OCI-LY7 (cell line): ENCODE measurements around the gene RIMBP2. TPM values are rescaled to one million over a fixed set of nuclear protein-coding genes. Genes with fewer than 3 reads are reported as not detected.

Source experiments
- BruUV-seq: library from RNA; stranded (reverse); fragments of 400-500 nt; replicated peaks from 2 replicates; lab custom pipeline; 2021; lab: Mats Ljungman, UMichigan
- CTCF ChIA-PET: fragments of 300-600 bp; sonication (Branson Sonifier 250); formaldehyde crosslinking; loops from one replicate; lab custom pipeline; 2022; ENCODE audit warnings: antibody characterized with exemption; ENCODE audit not compliant: unreplicated experiment; lab: Charles Lee
- POLR2A ChIA-PET: fragments of 300-600 bp; sonication (Branson Sonifier 250); formaldehyde crosslinking; loops from one replicate; lab custom pipeline; 2022; ENCODE audit warnings: antibody characterized with exemption; lab: Charles Lee
- DNase-seq: peaks from one replicate; pipeline ENCODE4 v3.0.0-alpha.2; 2015; ENCODE audit warnings: low spot score
- H2AFZ ChIP-seq: fragments of 200-600 bp; sonication (generic), shearing (Covaris generic); 2 replicates; pipeline ENCODE4 v1.6.1; 2014; ENCODE audit warnings: mild to moderate bottlenecking, antibody characterized with exemption, low read length, moderate library complexity
- H3K27ac ChIP-seq: fragments of 200-600 bp; sonication (generic); 2 replicates; pipeline ENCODE4 v1.5.1; 2014; ENCODE audit warnings: mixed run types, low read depth, mild to moderate bottlenecking, moderate library complexity, low read length, inconsistent platforms; ENCODE audit not compliant: poor library complexity, severe bottlenecking
- H3K36me3 ChIP-seq: fragments of 200-600 bp; sonication (generic); 2 replicates; pipeline ENCODE4 v1.6.1; 2014; ENCODE audit warnings: mild to moderate bottlenecking, antibody characterized with exemption, low read length, moderate library complexity, mixed read lengths; ENCODE audit not compliant: insufficient read depth
- H3K4me1 ChIP-seq: fragments of 200-600 bp; sonication (generic); 2 replicates; pipeline ENCODE4 v1.5.1; 2014; ENCODE audit warnings: mild to moderate bottlenecking, low read length; ENCODE audit not compliant: insufficient read depth, poor library complexity, severe bottlenecking
- H3K4me2 ChIP-seq: fragments of 200-600 bp; sonication (generic); 2 replicates; pipeline ENCODE4 v1.6.1; 2014; ENCODE audit warnings: mild to moderate bottlenecking, low read length
- H3K4me3 ChIP-seq: fragments of 200-600 bp; sonication (generic); 2 replicates; pipeline ENCODE4 v1.5.1; 2014; ENCODE audit warnings: mild to moderate bottlenecking, low read depth, low read length; ENCODE audit not compliant: poor library complexity, severe bottlenecking
- H3K79me2 ChIP-seq: fragments of 200-600 bp; sonication (generic); 2 replicates; pipeline ENCODE4 v1.6.1; 2016; ENCODE audit warnings: low read depth, mild to moderate bottlenecking, low read length, moderate library complexity, mixed read lengths; ENCODE audit not compliant: insufficient read depth
- H3K9me2 ChIP-seq: fragments of 200-600 bp; sonication (generic); 2 replicates; pipeline ENCODE4 v1.6.1; 2016; ENCODE audit warnings: mild to moderate bottlenecking, low read length, mixed read lengths; ENCODE audit not compliant: insufficient read depth
- H3K9me3 ChIP-seq: fragments of 200-600 bp; sonication (generic); 2 replicates; pipeline ENCODE4 v1.6.1; 2014; ENCODE audit warnings: mild to moderate bottlenecking, mixed run types, low read length, mixed read lengths
- H4K20me1 ChIP-seq: fragments of 200-600 bp; sonication (generic); 2 replicates; pipeline ENCODE4 v1.6.1; 2014; ENCODE audit warnings: mild to moderate bottlenecking, antibody characterized with exemption, low read length, moderate library complexity, mixed read lengths; ENCODE audit not compliant: insufficient read depth
- EZH2phosphoT487 ChIP-seq: fragments of 200-600 bp; sonication (generic); IDR thresholded peaks from 2 replicates; pipeline ENCODE4 v1.6.1; 2018; ENCODE audit warnings: low read depth, borderline replicate concordance, mild to moderate bottlenecking, mixed run types, antibody characterized with exemption, low read length, moderate library complexity, mixed read lengths
- intact Hi-C: fragments of 100-400 bp; cut with micrococcal nuclease; formaldehyde crosslinking; loops from one replicate; pipeline ENCODE4 v1.10.0; 2022; ENCODE audit not compliant: unreplicated experiment
- total RNA-seq, 2 experiments: library from RNA; depleted of rRNA in 1 of 2; stranded (reverse); fragments of >200 nt in 1 of 2; shearing (Covaris generic) in 1 of 2; gene quantifications; 2 replicates each; pipeline ENCODE4 v1.2.3, GENCODE V29; 2014 to 2022
- TF ChIP-seq, protein P1 (sequence below): fragments of 200-600 bp; sonication (generic); conservative IDR thresholded peaks from 2 replicates; pipeline ENCODE4 v1.5.1; 2014; ENCODE audit warnings: mild to moderate bottlenecking, antibody characterized with exemption, low read length, moderate library complexity, mixed read lengths

Gene RIMBP2
- total RNA-seq, 2 experiments from 2014 or later = not detected

DNA sequence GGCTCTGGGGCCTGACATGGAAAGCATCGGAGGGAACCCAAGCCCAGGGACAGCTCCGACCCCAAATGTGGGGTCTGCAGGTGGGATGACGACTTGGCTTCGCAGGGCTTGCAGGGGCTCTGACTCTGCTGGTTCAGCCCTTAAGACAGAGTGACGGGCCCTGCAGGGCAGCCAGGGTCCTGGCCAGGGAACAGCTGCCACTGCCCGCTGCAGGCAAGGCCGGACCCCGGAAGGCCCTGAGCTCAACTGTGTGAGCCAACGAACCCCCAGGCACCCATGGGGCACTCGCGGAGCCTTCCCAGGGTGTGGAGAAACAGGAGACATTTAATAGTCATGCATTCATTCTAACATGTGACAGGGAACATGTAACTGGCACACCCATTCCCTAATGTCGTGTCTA lies 257.8 kb downstream of the RIMBP2 start:
- intact Hi-C loops = no loop called here
- Histone ChIP-seq H3K79me2 (no peaks in the 10 kb centered on the region), H3K9me3 (no peaks in the 10 kb centered on the region), H3K4me1 (no peaks in the 10 kb centered on the region), H2AFZ (no peak overlapping the region), H3K4me3 (no peak overlapping the region), H3K36me3 (no peaks in the 10 kb centered on the region), H4K20me1 (no peaks in the 10 kb centered on the region), H3K27ac (no peak overlapping the region), H3K4me2 (no peak overlapping the region), H3K9me2 (no peaks in the 10 kb centered on the region)
- no TSS peak for BruUV-seq
- TF ChIP-seq EZH2phosphoT487 = no peak
- TF ChIP-seq, protein P1, sequence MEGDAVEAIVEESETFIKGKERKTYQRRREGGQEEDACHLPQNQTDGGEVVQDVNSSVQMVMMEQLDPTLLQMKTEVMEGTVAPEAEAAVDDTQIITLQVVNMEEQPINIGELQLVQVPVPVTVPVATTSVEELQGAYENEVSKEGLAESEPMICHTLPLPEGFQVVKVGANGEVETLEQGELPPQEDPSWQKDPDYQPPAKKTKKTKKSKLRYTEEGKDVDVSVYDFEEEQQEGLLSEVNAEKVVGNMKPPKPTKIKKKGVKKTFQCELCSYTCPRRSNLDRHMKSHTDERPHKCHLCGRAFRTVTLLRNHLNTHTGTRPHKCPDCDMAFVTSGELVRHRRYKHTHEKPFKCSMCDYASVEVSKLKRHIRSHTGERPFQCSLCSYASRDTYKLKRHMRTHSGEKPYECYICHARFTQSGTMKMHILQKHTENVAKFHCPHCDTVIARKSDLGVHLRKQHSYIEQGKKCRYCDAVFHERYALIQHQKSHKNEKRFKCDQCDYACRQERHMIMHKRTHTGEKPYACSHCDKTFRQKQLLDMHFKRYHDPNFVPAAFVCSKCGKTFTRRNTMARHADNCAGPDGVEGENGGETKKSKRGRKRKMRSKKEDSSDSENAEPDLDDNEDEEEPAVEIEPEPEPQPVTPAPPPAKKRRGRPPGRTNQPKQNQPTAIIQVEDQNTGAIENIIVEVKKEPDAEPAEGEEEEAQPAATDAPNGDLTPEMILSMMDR = no peak
- no peak for DNase-seq
- CTCF ChIA-PET = no interaction called here
- POLR2A ChIA-PET = no interaction called here

DNA sequence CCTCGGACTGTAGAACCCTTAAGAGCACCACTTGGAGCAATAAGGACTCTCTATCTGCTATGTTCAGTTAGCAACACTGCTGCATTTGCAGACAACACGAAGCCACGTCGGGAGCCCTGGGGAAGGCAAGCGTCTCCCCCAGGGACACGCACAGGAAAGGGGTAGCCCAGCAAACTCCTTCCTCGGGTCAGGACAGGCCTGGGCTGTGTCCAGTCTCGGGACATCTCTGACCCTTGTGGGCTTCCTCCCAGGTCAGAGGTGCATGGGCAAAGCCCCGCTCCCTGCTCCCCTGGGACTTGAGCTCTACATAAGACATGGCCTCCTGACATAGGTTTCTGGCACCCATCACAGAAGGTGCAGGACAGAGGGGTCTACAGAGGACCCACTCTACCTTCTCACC lies 258.9 kb downstream of the RIMBP2 start:
- no peaks in the 10 kb centered on the region for H3K9me3 ChIP-seq
- H3K4me1 ChIP-seq = no peaks in the 10 kb centered on the region
- TF ChIP-seq, protein P1 = no peak
- TF ChIP-seq EZH2phosphoT487 = no peak
- no TSS peak for BruUV-seq
- ChIA-PET POLR2A (no interaction called here), CTCF (no interaction called here)
- H3K9me2 ChIP-seq = no peaks in the 10 kb centered on the region
- no peak overlapping the region for H3K4me3 ChIP-seq
- no peak overlapping the region for H3K27ac ChIP-seq
- H3K4me2 ChIP-seq = no peak overlapping the region
- no peak for DNase-seq
- H4K20me1 ChIP-seq = no peaks in the 10 kb centered on the region
- no peaks in the 10 kb centered on the region for H3K79me2 ChIP-seq
- intact Hi-C loops = no loop called here
- no peaks in the 10 kb centered on the region for H3K36me3 ChIP-seq
- no peak overlapping the region for H2AFZ ChIP-seq

- intact Hi-C loops = no loop called here
- no peak overlapping the region for H3K27ac ChIP-seq
- ChIA-PET POLR2A (no interaction called here), CTCF (no interaction called here)
- TF ChIP-seq, protein P1 = no peak
- TF ChIP-seq EZH2phosphoT487 = no peak
- no peaks in the 10 kb centered on the region for H4K20me1 ChIP-seq
- H3K9me2 ChIP-seq = no peaks in the 10 kb centered on the region
- no TSS peak for BruUV-seq
- no peak overlapping the region for H3K4me2 ChIP-seq
- H3K79me2 ChIP-seq = no peaks in the 10 kb centered on the region
- no peak for DNase-seq
- H3K4me3 ChIP-seq = no peak overlapping the region
- no peaks in the 10 kb centered on the region for H3K36me3 ChIP-seq
- H2AFZ ChIP-seq = no peak overlapping the region
- H3K4me1 ChIP-seq = no peaks in the 10 kb centered on the region
- H3K9me3 ChIP-seq = no peaks in the 10 kb centered on the region
Measured at GRCh38 chr12:130456375-130457199, 259.5 kb downstream of the RIMBP2 start.
